HepG2 (cell line): ENCODE measurements around the gene PRSS2. TPM values are rescaled to one million over a fixed set of nuclear protein-coding genes. Genes with fewer than 3 reads are reported as not detected.

Source experiments
- ATAC-seq: fragments of 200-7000 bp; cut with Tn5 transposase; 3 replicates; pipeline ENCODE4 v1.9.1; 2020; ENCODE audit warnings: mild to moderate bottlenecking, moderate library complexity
- BruUV-seq: library from RNA; stranded (reverse); fragments of 400-500 nt; replicated peaks from 2 replicates; lab custom pipeline; 2021; lab: Mats Ljungman, UMichigan
- CTCF ChIA-PET: fragments of 300-600 bp; formaldehyde crosslinking; extraction: SDS; loops from one replicate; lab custom pipeline; 2021; ENCODE audit warnings: low total read pairs, inconsistent platforms, low intra/inter-chr PET ratio; lab: Yijun Ruan, JAX
- POLR2A ChIA-PET: fragments of 350-600 bp; sonication (Branson Sonifier 250); formaldehyde crosslinking; loops from one replicate; lab custom pipeline; 2020; ENCODE audit warnings: antibody characterized with exemption, inconsistent platforms; lab: Yijun Ruan, JAX
- DNase-seq: peaks from one replicate; pipeline ENCODE4 v3.0.0-alpha.2; 2015; ENCODE audit warnings: low spot score
- FAIRE-seq: peaks from 3 replicates; lab custom pipeline; 2011; peaks lifted over from hg19 to GRCh38; lab: Jason Lieb, UNC
- H2AFZ ChIP-seq: one replicate; pipeline ENCODE4 v1.6.1; 2011; ENCODE audit warnings: low read length, inconsistent platforms
- H3K27ac ChIP-seq: fragments of 300-600 bp; 3 replicates; pipeline ENCODE4 v1.8.0; 2011; ENCODE audit warnings: mixed run types, mild to moderate bottlenecking, mixed read lengths, low read length, inconsistent platforms; ENCODE audit not compliant: insufficient read depth; ENCODE audit errors: extremely low read length
- H3K27me3 ChIP-seq, 2 experiments: fragments of 200-600 bp in 1 of 2; 2 replicates in 1 of 2; 3 replicates in 1 of 2; pipeline versions ENCODE4 v1.6.0 to v1.8.0; 2011; ENCODE audit warnings: low read length in 2 of 2, mild to moderate bottlenecking in 2 of 2, moderate library complexity in 2 of 2, inconsistent platforms in 1 of 2; ENCODE audit not compliant: insufficient read depth in 2 of 2, control insufficient read depth in 1 of 2
- H3K36me3 ChIP-seq, 2 experiments: fragments of 200-600 bp in 1 of 2; replicated peaks in 1 of 2; 2 replicates in 1 of 2; 3 replicates in 1 of 2; pipeline versions ENCODE4 v1.5.1 to v1.8.0; 2011; ENCODE audit warnings: low read length in 2 of 2, inconsistent platforms in 1 of 2; ENCODE audit not compliant: insufficient read depth in 2 of 2, control insufficient read depth in 1 of 2
- H3K4me1 ChIP-seq: 2 replicates; pipeline ENCODE4 v1.5.1; 2012; ENCODE audit warnings: low read length, inconsistent platforms; ENCODE audit not compliant: insufficient read depth
- H3K4me2 ChIP-seq: 2 replicates; pipeline ENCODE4 v1.6.0; 2011; ENCODE audit warnings: low read depth, low read length, inconsistent platforms
- H3K4me3 ChIP-seq, 3 experiments: fragments of 200-600 bp in 1 of 3; sonication (generic), shearing (Covaris generic) in 1 of 3; replicated peaks in 1 of 3; 2 replicates each; pipeline ENCODE4 v1.5.1; 2011 to 2016; ENCODE audit warnings: low read length in 3 of 3, inconsistent platforms in 2 of 3, low read depth in 2 of 3, mild to moderate bottlenecking in 2 of 3, control low read depth in 1 of 3, mixed read lengths in 1 of 3; ENCODE audit not compliant: insufficient read depth in 1 of 3
- H3K79me2 ChIP-seq: one replicate; pipeline ENCODE4 v1.6.1; 2011; ENCODE audit warnings: low read length, inconsistent platforms; ENCODE audit not compliant: insufficient read depth
- H3K9ac ChIP-seq: 2 replicates; pipeline ENCODE4 v1.6.0; 2011; ENCODE audit warnings: mild to moderate bottlenecking, low read depth, low read length, inconsistent platforms; ENCODE audit not compliant: insufficient read depth
- H3K9me3 ChIP-seq: 2 replicates; pipeline ENCODE4 v1.5.1; 2012; ENCODE audit warnings: mild to moderate bottlenecking, low read length
- H4K20me1 ChIP-seq: 2 replicates; pipeline ENCODE4 v1.6.0; 2011; ENCODE audit warnings: inconsistent platforms, mild to moderate bottlenecking, low read length, moderate library complexity; ENCODE audit not compliant: insufficient read depth
- CBX1 ChIP-seq: IDR thresholded peaks from one replicate; pipeline ENCODE4 v1.6.1; 2016; ENCODE audit warnings: antibody characterized with exemption, low read depth
- ELK4 ChIP-seq: sonication (generic); formaldehyde crosslinking; IDR thresholded peaks from 2 replicates; pipeline ENCODE4 v1.9.0; 2021; ENCODE audit warnings: missing genetic modification reagents, borderline replicate concordance
- GFI1 ChIP-seq: sonication (generic); formaldehyde crosslinking; IDR thresholded peaks from 2 replicates; pipeline ENCODE4 v1.5.0; 2020; ENCODE audit warnings: missing genetic modification reagents, mild to moderate bottlenecking, borderline replicate concordance
- KLF12 ChIP-seq: sonication (generic); formaldehyde crosslinking; IDR thresholded peaks from 2 replicates; pipeline ENCODE4 v1.4.0; 2020; ENCODE audit warnings: missing genetic modification reagents, borderline replicate concordance
- NCOA2 ChIP-seq: sonication (generic); formaldehyde crosslinking; IDR thresholded peaks from 2 replicates; pipeline ENCODE4 v1.8.0; 2022; ENCODE audit warnings: inconsistent platforms
- PRDM4 ChIP-seq: sonication (generic); formaldehyde crosslinking; IDR thresholded peaks from 2 replicates; pipeline ENCODE4 v1.9.0; 2021; ENCODE audit warnings: missing genetic modification reagents, borderline replicate concordance
- RELA ChIP-seq: sonication (generic); formaldehyde crosslinking; IDR thresholded peaks from 2 replicates; pipeline ENCODE4 v1.4.0; 2020; ENCODE audit warnings: missing genetic modification reagents
- SKI ChIP-seq: fragments of 450-650 bp; IDR thresholded peaks from one replicate; pipeline ENCODE4 v1.6.1; 2018; ENCODE audit warnings: mild to moderate bottlenecking; ENCODE audit not compliant: partially characterized antibody
- SOX13 ChIP-seq, 3 experiments: fragments of 450-650 bp in 1 of 3; sonication (generic) in 1 of 3; formaldehyde crosslinking in 1 of 3; IDR thresholded peaks in 2 of 3; conservative IDR thresholded peaks in 1 of 3; 2 replicates each; pipeline versions ENCODE4 v1.5.0 to v1.6.1; 2016 to 2020; ENCODE audit warnings: antibody characterized with exemption in 1 of 3, mild to moderate bottlenecking in 1 of 3, missing compliant biosample characterization in 1 of 3, missing genetic modification reagents in 1 of 3, moderate library complexity in 1 of 3
- TCF12 ChIP-seq, 2 experiments: fragments of 450-650 bp in 1 of 2; sonication (generic) in 1 of 2; formaldehyde crosslinking in 1 of 2; IDR thresholded peaks; 2 replicates each; pipeline versions ENCODE4 v1.6.1 to v1.8.0; 2017 to 2022; ENCODE audit warnings: antibody characterized with exemption in 1 of 2, mild to moderate bottlenecking in 1 of 2, missing genetic modification reagents in 1 of 2, moderate library complexity in 1 of 2
- TEF ChIP-seq: sonication (generic); formaldehyde crosslinking; IDR thresholded peaks from 2 replicates; pipeline ENCODE4 v1.5.0; 2020; ENCODE audit warnings: missing genetic modification reagents
- ZC3H4 ChIP-seq: sonication (generic); formaldehyde crosslinking; IDR thresholded peaks from 2 replicates; pipeline ENCODE4 v1.4.0; 2020; ENCODE audit warnings: missing genetic modification reagents, borderline replicate concordance
- ZNF136 ChIP-seq: sonication (generic); formaldehyde crosslinking; IDR thresholded peaks from 2 replicates; pipeline ENCODE4 v1.8.1; 2022; ENCODE audit warnings: low read depth, mild to moderate bottlenecking, moderate library complexity, missing genetic modification reagents
- ZNF160 ChIP-seq: sonication (generic); formaldehyde crosslinking; IDR thresholded peaks from 2 replicates; pipeline ENCODE4 v1.8.0; 2022; ENCODE audit warnings: mild to moderate bottlenecking, inconsistent platforms, missing genetic modification reagents
- ZNF567 ChIP-seq: sonication (generic); formaldehyde crosslinking; IDR thresholded peaks from 2 replicates; pipeline ENCODE4 v1.8.1; 2023; ENCODE audit warnings: mild to moderate bottlenecking, missing genetic modification reagents, borderline replicate concordance
- WGBS: methylation state at CpG from one replicate; pipeline ENCODE4 v1.1.6; 2017; ENCODE audit warnings: low lambda C conversion rate; 5-methylcytosine and 5-hydroxymethylcytosine counted together
- in situ Hi-C: cut with HindIII; loops from 2 replicates; pipeline ENCODE4 v1.10.0; 2017; ENCODE audit warnings: low pct_unique_long_range_greater_than_20kb; ENCODE audit not compliant: extremely low pct_ligation_motif_present
- intact Hi-C: fragments of 100-400 bp; cut with micrococcal nuclease; formaldehyde crosslinking; loops from one replicate; pipeline ENCODE4 v1.10.0; 2022; ENCODE audit not compliant: unreplicated experiment
- polyA plus RNA-seq, 8 experiments: library from polyadenylated mRNA; depleted of rRNA in 3 of 8; stranded (reverse) in 7 of 8; unstranded in 1 of 8; fragments of >200 nt; fragmentation: Illumina TruSeq in 4 of 8; extraction: Trizol in 4 of 8; gene quantifications; 2 replicates each; pipeline versions ENCODE4 v1.2.1 to v1.2.3, GENCODE V29; 2011 to 2016; ENCODE audit warnings: low read depth in 4 of 8, missing spikeins in 1 of 8, mixed read lengths in 1 of 8; ENCODE audit not compliant: insufficient read depth in 1 of 8
- total RNA-seq, 5 experiments: library from RNA; depleted of rRNA; stranded (reverse); fragments of >200 nt; fragmentation: Illumina TruSeq; extraction: Trizol; gene quantifications; 2 replicates each; pipeline ENCODE4 v1.2.3, GENCODE V29; 2016; ENCODE audit warnings: low read depth in 1 of 5
- TF ChIP-seq, protein P1 (sequence below): sonication (generic); formaldehyde crosslinking; IDR thresholded peaks from 2 replicates; pipeline ENCODE4 v1.9.0; 2021; ENCODE audit warnings: missing genetic modification reagents, borderline replicate concordance

Gene PRSS2
- total and polyA plus RNA-seq, 2 of the 13 experiments (the other 11 are each of a cell fraction or from before 2014, with no cell fraction given): not detected

DNA sequence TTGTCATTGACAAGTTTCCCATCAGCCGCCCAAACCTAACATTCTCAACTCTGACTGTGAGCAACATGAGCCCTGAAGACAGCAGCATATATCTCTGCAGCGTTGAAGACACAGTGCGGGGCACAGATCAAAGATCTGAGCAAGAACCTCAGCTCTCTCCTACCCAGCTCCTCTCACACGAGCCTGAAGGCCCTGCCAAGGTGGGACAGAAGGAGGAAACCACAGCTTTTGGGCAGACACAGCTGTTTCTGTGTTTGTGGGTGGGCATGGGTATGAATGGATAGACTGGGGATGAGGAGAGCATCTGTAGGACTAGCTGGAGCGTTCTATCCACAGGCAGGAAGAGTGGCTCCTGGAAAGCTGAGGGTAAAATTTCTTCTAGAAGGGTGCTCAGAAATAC, 30.0 kb upstream of the PRSS2 start:
- Histone ChIP-seq H4K20me1 (no peaks in the 10 kb centered on the region), H3K9ac (no peak overlapping the region), H3K27me3 (no peaks in the 10 kb centered on the region), H3K79me2 (no peaks in the 10 kb centered on the region), H3K4me3 (no peak overlapping the region), H3K9me3 (no peaks in the 10 kb centered on the region), H3K4me1 (no peaks in the 10 kb centered on the region), H3K27ac (no peak overlapping the region), H3K36me3 (no peaks in the 10 kb centered on the region), H3K4me2 (no peak overlapping the region), H2AFZ (no peak overlapping the region)
- CTCF ChIA-PET: no interaction called here
- in situ Hi-C loops (no loop called here), intact Hi-C loops (no loop called here)
- FAIRE-seq: no peak
- no peak for DNase-seq
- no peak for ATAC-seq
- POLR2A ChIA-PET: no interaction called here
- no TSS peak for BruUV-seq
- WGBS: 11% methylated on average over 5 of the region's 5 CpGs
- TF ChIP-seq ZNF567 (CRISPR knock-in tag) (no peak), PRDM4 (CRISPR knock-in tag) (no peak), TCF12 (IDR thresholded peaks at IDR 0.05) (no peak), TCF12 (CRISPR knock-in tag; IDR thresholded peaks at IDR 0.05) (no peak), SOX13 (IDR thresholded peaks at IDR 0.05) (no peak), SOX13 (CRISPR knock-in tag; conservative IDR thresholded peaks at IDR 0.05 in 1 of 2, IDR thresholded peaks at IDR 0.05 in 1 of 2) (no peak), GFI1 (CRISPR knock-in tag) (no peak), ZC3H4 (CRISPR knock-in tag) (no peak), RELA (CRISPR knock-in tag) (no peak), ELK4 (no peak), ZNF136 (CRISPR knock-in tag) (no peak), TEF (no peak), SKI (no peak), NCOA2 (CRISPR knock-in tag) (no peak), KLF12 (CRISPR knock-in tag) (no peak), CBX1 (no peak), ZNF160 (CRISPR knock-in tag) (no peak)
- TF ChIP-seq, protein P1, sequence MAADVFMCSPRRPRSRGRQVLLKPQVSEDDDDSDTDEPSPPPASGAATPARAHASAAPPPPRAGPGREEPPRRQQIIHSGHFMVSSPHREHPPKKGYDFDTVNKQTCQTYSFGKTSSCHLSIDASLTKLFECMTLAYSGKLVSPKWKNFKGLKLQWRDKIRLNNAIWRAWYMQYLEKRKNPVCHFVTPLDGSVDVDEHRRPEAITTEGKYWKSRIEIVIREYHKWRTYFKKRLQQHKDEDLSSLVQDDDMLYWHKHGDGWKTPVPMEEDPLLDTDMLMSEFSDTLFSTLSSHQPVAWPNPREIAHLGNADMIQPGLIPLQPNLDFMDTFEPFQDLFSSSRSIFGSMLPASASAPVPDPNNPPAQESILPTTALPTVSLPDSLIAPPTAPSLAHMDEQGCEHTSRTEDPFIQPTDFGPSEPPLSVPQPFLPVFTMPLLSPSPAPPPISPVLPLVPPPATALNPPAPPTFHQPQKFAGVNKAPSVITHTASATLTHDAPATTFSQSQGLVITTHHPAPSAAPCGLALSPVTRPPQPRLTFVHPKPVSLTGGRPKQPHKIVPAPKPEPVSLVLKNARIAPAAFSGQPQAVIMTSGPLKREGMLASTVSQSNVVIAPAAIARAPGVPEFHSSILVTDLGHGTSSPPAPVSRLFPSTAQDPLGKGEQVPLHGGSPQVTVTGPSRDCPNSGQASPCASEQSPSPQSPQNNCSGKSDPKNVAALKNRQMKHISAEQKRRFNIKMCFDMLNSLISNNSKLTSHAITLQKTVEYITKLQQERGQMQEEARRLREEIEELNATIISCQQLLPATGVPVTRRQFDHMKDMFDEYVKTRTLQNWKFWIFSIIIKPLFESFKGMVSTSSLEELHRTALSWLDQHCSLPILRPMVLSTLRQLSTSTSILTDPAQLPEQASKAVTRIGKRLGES: no peak
